Activated CD4-positive, alpha-beta T cell treated with anti-CD3 and anti-CD28 coated beads, Interleukin-2, amount 50 U/mL, for 1 hour (primary cell): Measurements from ENCODE around the gene WDR43.

ENCODE experiments used
- DNase-seq: peaks from one replicate; pipeline ENCODE4 v3.0.0-alpha.2; 2020

Gene WDR43

GRCh38 chr2:28909655-28910353 lies 15.3 kb downstream of the WDR43 start:
- no peak for DNase-seq

DNA sequence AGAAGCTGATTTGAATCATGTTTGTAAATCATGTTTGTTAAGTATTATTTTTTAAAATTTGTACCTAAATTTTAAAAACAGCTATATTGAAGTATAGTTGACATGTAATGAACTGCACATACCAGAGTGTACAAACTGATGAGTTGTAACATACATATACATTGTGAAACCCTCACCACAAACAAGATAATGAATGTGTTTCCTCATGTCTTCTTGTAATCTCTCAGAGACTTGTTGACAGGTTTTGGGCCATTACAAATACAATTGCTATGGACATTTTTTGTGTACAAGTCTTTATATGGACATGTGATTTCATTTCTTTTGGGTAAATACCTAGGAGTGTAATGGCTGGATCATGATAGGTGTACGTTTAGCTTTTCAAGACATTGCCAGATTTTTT lies 21.5 kb downstream of the WDR43 start:
- DNase-seq: no peak

DNA sequence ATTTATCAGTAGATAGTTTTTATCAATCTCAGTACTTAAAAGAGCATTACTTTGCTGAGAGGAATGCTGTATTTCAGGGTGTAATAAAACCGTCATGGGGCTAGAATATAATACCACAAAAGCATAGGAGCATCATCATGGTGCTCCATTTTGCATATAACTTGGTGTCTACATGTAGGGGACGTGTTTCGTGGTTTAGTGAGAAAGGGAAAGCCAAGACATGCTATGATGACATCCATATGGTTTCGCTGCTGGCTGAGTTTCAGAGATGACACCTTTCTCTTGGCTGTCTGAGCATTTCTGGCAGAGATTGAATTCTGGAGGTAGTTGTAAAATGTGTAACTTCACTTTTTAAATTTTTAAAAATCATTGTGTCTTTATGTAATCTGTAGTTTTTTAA lies 32.4 kb downstream of the WDR43 start:
- DNase-seq: no peak

DNA sequence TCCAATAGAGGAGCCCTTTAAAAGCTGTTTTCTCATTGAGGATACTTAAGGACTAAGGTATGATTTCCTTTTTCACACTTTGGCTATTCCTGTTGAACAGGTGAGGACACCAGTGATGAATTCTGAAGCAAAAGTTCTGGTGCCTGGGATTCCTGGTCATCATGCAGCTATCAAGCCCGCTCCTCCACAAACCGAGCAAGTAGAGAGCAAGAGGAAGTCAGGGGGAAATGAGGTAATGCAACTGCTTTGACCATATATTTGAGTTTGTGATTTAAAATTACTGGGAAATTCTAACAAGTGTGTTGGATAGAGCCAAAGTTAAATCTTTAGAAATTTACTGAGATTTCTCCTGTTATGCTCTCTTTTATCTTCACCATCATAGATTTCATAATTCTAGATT lies 33.0 kb downstream of the WDR43 start:
- no peak for DNase-seq

DNA sequence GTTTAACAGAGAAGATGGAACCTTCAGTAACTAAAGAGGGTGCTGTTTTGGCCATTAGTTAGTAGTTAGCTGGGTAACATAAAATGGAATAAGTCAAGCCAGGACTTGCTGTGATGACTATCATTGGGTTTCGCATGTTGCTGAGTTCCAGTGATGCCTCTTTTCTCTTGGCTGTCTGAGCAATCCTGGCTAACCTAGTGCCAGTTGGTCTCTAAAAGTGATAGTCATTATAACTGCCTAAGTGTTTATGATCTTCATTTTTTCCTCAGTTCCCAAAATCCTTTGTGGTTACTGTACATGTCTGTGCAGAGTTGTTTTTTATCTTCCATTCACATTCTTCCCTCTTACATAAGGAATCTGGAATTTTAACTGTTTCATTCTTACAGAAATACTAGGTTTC lies 33.4 kb downstream of the WDR43 start:
- DNase-seq: no peak

DNA sequence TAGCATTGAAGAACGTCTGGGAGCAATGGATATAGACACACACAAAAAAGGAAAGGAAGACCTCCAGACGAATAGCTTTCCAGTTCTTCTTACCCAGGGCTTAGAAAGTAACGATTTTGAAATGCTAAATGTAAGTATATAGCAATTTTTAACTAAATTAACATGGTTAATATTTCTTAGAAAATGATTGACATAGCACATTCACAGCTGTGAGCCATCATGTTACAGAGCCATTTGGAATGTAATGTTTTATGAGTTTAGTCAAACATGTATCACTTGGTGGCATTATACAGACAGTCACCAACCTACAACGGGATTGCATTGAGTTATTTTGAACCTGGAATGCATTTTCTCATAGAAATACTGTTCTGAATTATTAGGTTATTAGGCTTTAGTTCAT lies 35.1 kb downstream of the WDR43 start:
- DNase-seq: no peak

- DNase-seq: no peak
These were observed 35.7 kb downstream of the WDR43 start for GRCh38 chr2:28930205-28930604.

DNA sequence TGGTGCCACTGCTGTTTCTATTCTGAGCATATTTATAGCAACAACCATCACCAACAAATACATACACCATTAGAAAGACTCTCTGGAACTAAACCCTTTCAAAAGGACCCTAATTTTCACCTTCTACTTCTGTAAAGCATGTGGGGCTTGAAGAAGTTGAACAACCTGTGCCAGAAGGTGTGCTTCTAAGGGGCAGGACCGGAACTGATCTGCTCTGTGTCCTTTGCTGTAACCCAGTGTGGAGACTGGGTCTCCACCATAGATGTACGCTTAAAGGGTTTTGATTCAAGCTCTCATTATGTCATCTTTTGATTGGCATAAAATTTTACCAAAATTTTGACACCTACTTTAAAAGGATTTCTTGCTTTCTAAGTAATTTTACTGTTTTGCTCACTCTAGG lies 40.3 kb downstream of the WDR43 start:
- DNase-seq: no peak

GRCh38 chr2:28941008-28941407 lies 46.5 kb downstream of the WDR43 start:
- DNase-seq: no peak

DNA sequence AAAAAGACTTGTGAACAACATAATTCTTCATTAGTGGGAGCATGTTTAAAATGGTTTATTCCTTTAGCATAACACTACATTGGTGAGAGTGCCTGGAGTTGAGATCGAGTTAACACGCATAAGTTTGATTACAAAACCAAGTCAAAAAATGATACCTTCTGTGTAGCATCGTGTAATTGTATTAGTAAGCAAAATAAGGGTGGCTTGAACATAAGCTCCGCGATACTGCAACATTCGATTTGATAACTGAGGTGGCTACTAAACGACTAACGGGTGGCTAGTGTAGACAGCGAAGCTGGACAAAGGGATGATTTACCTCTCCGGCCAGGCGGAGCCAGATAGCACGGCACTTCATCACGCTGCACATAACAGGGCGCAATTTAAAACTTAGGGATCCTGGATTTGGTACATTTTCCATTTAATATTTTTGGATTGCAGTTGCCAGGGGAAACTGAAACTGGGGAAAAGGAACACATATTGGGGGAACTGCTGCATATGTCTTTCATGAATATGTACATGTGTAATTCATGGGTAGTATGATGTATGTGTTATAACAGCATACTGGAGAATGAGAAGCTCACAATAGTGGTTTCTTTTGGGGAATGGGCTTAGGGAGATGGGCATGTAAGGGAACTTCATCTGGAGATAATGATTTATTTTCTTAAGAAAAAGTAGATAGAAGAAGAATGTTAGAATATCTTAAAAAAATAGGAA lies 50.2 kb downstream of the WDR43 start:
- DNase-seq: no peak

DNA sequence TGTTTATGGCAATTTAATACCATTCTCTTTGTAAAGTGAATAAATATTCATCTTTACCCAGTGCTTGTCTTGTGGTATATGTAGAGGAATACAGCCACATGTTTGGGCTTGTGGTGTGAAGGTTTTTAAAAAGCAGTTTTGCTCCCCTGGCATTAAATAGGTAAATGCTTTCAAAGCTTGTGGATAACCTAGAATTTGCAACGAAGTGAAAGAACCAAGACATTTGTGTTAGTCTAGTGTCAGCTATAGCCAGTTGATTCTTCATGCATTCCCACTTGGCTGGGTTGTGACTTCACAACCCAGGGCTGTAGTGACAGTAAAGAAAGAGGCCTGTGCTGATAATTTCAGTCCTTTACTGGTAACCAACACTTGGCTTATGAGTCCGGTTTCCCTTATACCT lies 53.7 kb downstream of the WDR43 start:
- DNase-seq: no peak

- DNase-seq: no peak
These were observed 54.7 kb downstream of the WDR43 start for GRCh38 chr2:28949190-28949589.

DNA sequence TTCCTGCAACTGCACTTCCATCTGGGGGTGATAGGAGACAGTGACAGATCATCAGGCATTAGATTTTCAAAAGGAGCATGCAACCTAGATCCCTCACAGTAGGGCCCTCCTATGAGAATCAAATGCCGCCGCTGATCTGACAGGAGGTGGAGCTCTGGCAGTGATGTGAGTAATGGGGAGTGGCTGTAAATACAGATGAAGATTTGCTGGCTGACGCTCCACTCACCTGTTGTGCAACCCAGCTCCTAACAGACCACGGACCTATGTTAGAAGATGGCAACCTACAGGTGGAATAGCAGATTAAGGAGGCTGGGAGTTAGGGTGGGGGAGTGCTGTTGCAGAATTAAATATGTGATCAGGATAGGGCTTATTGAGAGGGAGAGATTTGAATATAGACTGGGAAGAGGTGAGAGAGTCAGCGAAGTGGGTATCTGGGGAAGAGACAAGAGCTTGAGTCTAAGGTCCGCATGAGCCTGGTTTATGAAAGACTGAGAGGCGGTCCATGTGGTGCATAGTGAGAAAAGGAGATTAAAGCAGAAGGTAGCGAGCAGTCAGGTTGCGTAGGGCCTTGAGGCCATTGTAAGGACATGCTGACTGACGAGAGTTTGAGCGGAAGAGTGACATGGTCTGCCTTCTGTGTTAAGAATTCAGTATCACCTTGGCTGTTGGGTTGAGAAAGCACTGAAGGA lies 55.3 kb downstream of the WDR43 start:
- DNase-seq: no peak

- DNase-seq: no peak
These were observed 56.6 kb downstream of the WDR43 start for GRCh38 chr2:28950941-28951630.

DNA sequence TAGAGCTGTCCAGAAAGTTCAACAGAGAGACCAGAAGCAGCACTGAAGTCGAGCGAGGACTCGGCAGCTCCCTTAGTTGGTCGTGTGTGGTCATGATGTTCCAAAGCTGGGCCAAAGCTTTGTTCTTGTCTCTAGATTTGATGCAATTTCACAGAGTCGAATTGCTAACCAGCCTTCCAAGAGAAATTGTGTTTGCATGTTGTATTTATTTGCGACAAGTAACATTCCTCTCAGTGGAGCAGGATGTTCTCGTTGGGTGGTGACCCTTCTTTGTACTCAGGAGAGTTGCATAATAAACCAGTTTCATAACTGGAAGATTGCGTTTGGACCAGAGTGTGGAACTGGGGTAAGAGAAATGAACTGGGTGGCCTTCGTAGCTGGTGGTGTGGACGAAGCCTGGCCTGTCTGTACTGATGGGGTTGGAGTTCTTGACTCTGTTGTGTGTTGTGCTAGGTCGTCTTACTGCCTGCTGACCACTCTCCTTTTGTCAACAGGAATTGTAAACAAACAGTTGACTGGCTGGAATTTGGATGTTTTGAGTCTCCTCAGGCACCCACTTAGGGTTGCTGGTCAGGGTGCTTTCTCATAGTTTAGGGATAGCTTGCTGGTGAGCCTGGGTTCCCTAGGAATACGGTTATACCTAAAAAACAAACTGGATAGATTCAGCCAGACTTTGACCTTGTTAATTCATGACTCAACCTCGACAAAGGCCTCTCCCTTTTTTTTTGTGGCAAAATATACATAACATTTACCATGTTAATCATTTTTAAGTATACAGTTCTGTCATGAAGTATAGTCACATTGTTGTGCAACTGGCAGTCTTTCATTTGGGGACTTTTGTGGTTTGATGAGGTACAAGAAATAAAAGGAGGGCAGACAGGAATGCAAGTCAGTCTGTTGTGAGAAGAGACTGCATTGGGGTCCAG lies 57.7 kb downstream of the WDR43 start:
- no peak for DNase-seq

GRCh38 chr2:28952836-28953211 lies 58.4 kb downstream of the WDR43 start:
- no peak for DNase-seq

DNA sequence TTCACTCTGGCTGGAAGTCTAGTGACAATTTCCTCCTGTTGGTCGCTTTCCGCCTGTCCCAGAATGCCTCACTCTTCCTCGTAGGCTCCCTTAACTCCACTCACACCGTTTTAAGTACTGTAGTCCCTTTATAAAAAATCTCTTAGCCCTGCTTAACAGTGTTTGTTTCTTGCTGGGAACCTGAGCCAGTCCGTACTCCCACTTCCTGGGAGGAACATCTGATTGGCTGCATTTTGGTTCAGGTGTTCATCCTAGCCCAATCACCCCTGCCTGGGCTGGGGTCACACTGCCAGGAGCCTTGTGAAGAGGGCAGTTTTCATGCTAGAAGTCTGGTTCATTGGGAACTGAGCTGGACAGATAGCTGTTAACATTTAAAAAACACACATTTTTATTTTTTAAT lies 61.0 kb downstream of the WDR43 start:
- DNase-seq: no peak

GRCh38 chr2:28956415-28956826 lies 62.0 kb downstream of the WDR43 start:
- peak; percentile 62 for DNase-seq

GRCh38 chr2:28956890-28957289 lies 62.4 kb downstream of the WDR43 start:
- DNase-seq: peak; percentile 17

- peak; percentile 20 for DNase-seq
These were observed 64.2 kb downstream of the WDR43 start for GRCh38 chr2:28958689-28959088.

- DNase-seq: no peak
These were observed 65.9 kb downstream of the WDR43 start for GRCh38 chr2:28960401-28960800.

GRCh38 chr2:28962505-28962904 lies 68.0 kb downstream of the WDR43 start:
- DNase-seq: no peak
